ENCODE measurements around the gene SPINK4.

Gene SPINK4

GRCh38 chr9:33263131-33264002, 23.4 kb downstream of the SPINK4 start:
- Mint-ChIP-seq H3K4me1 (peaks cover 52% of the 10 kb centered on the region), H3K27me3 (no peaks in the 10 kb centered on the region), H3K9me3 (no peaks in the 10 kb centered on the region), H3K4me3 (peak overlapping the region; percentile 96), H3K27ac (peak overlapping the region; percentile 95), H3K36me3 (ENCODE audit: low read depth) (peaks cover 70% of the 10 kb centered on the region)
- DNase-seq (peak; percentile 19), ATAC-seq (no peak)

- H3K27me3 Mint-ChIP-seq, result no peaks in the 10 kb centered on the region
- no peaks in the 10 kb centered on the region for H3K9me3 Mint-ChIP-seq
- peaks cover 52% of the 10 kb centered on the region for H3K4me1 Mint-ChIP-seq
- peak overlapping the region; percentile 95 for H3K27ac Mint-ChIP-seq
- ATAC-seq, result peak; percentile 9
- H3K4me3 Mint-ChIP-seq, result peak overlapping the region; percentile 96
- H3K36me3 Mint-ChIP-seq (ENCODE audit: low read depth), result peaks cover 65% of the 10 kb centered on the region
- DNase-seq, result peak; percentile 57
Measured at GRCh38 chr9:33264003-33264472, 24.1 kb downstream of the SPINK4 start.

GRCh38 chr9:33264473-33265177, 24.7 kb downstream of the SPINK4 start, which contains the start of the genes BAG1 and CHMP5:
TSS of gene BAG1 (minus strand) at chr9:33264708.
TSS of gene CHMP5 (plus strand) at chr9:33265049. CDS start at chr9:33265079, 30 bp downstream.
- H3K4me1 Mint-ChIP-seq, result peaks cover 52% of the 10 kb centered on the region
- H3K27ac Mint-ChIP-seq, result peak within 1 kb of the TSS; percentile 95
- peaks cover 60% of the 10 kb centered on the region for H3K36me3 Mint-ChIP-seq (ENCODE audit: low read depth)
- ATAC-seq (peak; percentile 92), DNase-seq (peak; percentile 100)
- H3K4me3 Mint-ChIP-seq, result peak within 1 kb of the TSS; percentile 96
- H3K27me3 Mint-ChIP-seq, result no peaks in the 10 kb centered on the region
- H3K9me3 Mint-ChIP-seq, result no peaks in the 10 kb centered on the region

- no peak for DNase-seq
- Mint-ChIP-seq H3K4me3 (peak overlapping the region; percentile 96), H3K9me3 (no peaks in the 10 kb centered on the region), H3K36me3 (ENCODE audit: low read depth) (peaks cover 57% of the 10 kb centered on the region), H3K4me1 (peaks cover 48% of the 10 kb centered on the region), H3K27ac (peak overlapping the region; percentile 94), H3K27me3 (no peaks in the 10 kb centered on the region)
- no peak for ATAC-seq
Measured at GRCh38 chr9:33265211-33265865, 25.4 kb downstream of the SPINK4 start.

GRCh38 chr9:33267151-33267767, 27.3 kb downstream of the SPINK4 start:
- Mint-ChIP-seq H3K4me1 (peaks cover 35% of the 10 kb centered on the region), H3K27me3 (no peaks in the 10 kb centered on the region), H3K4me3 (no peak overlapping the region), H3K27ac (peak overlapping the region; percentile 94), H3K9me3 (no peaks in the 10 kb centered on the region), H3K36me3 (ENCODE audit: low read depth) (peaks cover 58% of the 10 kb centered on the region)
- no peak for DNase-seq
- ATAC-seq, result no peak

GRCh38 chr9:33270146-33270545, 30.2 kb downstream of the SPINK4 start:
- H3K27ac Mint-ChIP-seq, result no peak overlapping the region
- peaks cover 26% of the 10 kb centered on the region for H3K4me1 Mint-ChIP-seq
- no peak for DNase-seq
- no peaks in the 10 kb centered on the region for H3K27me3 Mint-ChIP-seq
- H3K4me3 Mint-ChIP-seq, result no peak overlapping the region
- no peaks in the 10 kb centered on the region for H3K9me3 Mint-ChIP-seq
- peaks cover 42% of the 10 kb centered on the region for H3K36me3 Mint-ChIP-seq (ENCODE audit: low read depth)
- no peak for ATAC-seq

GRCh38 chr9:33272061-33272460, 32.1 kb downstream of the SPINK4 start:
- Mint-ChIP-seq H3K9me3 (no peaks in the 10 kb centered on the region), H3K27me3 (no peaks in the 10 kb centered on the region), H3K27ac (no peak overlapping the region), H3K4me3 (no peak overlapping the region), H3K36me3 (ENCODE audit: low read depth) (peaks cover 44% of the 10 kb centered on the region), H3K4me1 (peaks cover 8% of the 10 kb centered on the region)
- ATAC-seq (no peak), DNase-seq (no peak)

- peaks cover 44% of the 10 kb centered on the region for H3K36me3 Mint-ChIP-seq (ENCODE audit: low read depth)
- peak overlapping the region; percentile 16 for H3K27ac Mint-ChIP-seq
- no peak overlapping the region for H3K4me3 Mint-ChIP-seq
- DNase-seq (no peak), ATAC-seq (no peak)
- no peaks in the 10 kb centered on the region for H3K27me3 Mint-ChIP-seq
- H3K4me1 Mint-ChIP-seq, result no peaks in the 10 kb centered on the region
- no peaks in the 10 kb centered on the region for H3K9me3 Mint-ChIP-seq
Measured at GRCh38 chr9:33273266-33273971, 33.5 kb downstream of the SPINK4 start.

- DNase-seq, result no peak
- Mint-ChIP-seq H3K9me3 (no peaks in the 10 kb centered on the region), H3K4me3 (no peak overlapping the region), H3K27me3 (no peaks in the 10 kb centered on the region), H3K36me3 (ENCODE audit: low read depth) (peaks cover 47% of the 10 kb centered on the region), H3K4me1 (no peaks in the 10 kb centered on the region), H3K27ac (no peak overlapping the region)
- no peak for ATAC-seq
Measured at GRCh38 chr9:33273972-33274328, 34.0 kb downstream of the SPINK4 start.

- Mint-ChIP-seq H3K4me1 (no peaks in the 10 kb centered on the region), H3K27me3 (no peaks in the 10 kb centered on the region), H3K4me3 (no peak overlapping the region), H3K27ac (no peak overlapping the region), H3K36me3 (ENCODE audit: low read depth) (peaks cover 31% of the 10 kb centered on the region), H3K9me3 (no peaks in the 10 kb centered on the region)
- DNase-seq (no peak), ATAC-seq (no peak)
Measured at GRCh38 chr9:33277484-33277883, 37.5 kb downstream of the SPINK4 start.

GRCh38 chr9:33285502-33285901, 45.5 kb downstream of the SPINK4 start:
- H3K4me1 Mint-ChIP-seq, result peaks cover 20% of the 10 kb centered on the region
- DNase-seq (no peak), ATAC-seq (no peak)
- peaks cover 3% of the 10 kb centered on the region for H3K27me3 Mint-ChIP-seq
- H3K9me3 Mint-ChIP-seq, result no peaks in the 10 kb centered on the region
- H3K36me3 Mint-ChIP-seq (ENCODE audit: low read depth), result peaks cover 8% of the 10 kb centered on the region
- H3K27ac Mint-ChIP-seq, result no peak overlapping the region
- H3K4me3 Mint-ChIP-seq, result no peak overlapping the region

GRCh38 chr9:33287087-33287490, 47.1 kb downstream of the SPINK4 start:
- H3K27me3 Mint-ChIP-seq, result peaks cover 3% of the 10 kb centered on the region
- no peak overlapping the region for H3K4me3 Mint-ChIP-seq
- H3K9me3 Mint-ChIP-seq, result no peaks in the 10 kb centered on the region
- peaks cover 36% of the 10 kb centered on the region for H3K4me1 Mint-ChIP-seq
- DNase-seq, result peak; percentile 39
- H3K36me3 Mint-ChIP-seq (ENCODE audit: low read depth), result peaks cover 15% of the 10 kb centered on the region
- no peak for ATAC-seq
- peak overlapping the region; percentile 68 for H3K27ac Mint-ChIP-seq

- Mint-ChIP-seq H3K4me1 (peaks cover 48% of the 10 kb centered on the region), H3K9me3 (no peaks in the 10 kb centered on the region), H3K4me3 (no peak overlapping the region), H3K27ac (peak overlapping the region; percentile 65), H3K36me3 (ENCODE audit: low read depth) (peaks cover 22% of the 10 kb centered on the region), H3K27me3 (peaks cover 3% of the 10 kb centered on the region)
- no peak for ATAC-seq
- DNase-seq, result no peak
Measured at GRCh38 chr9:33288235-33288634, 48.3 kb downstream of the SPINK4 start.

Data from activated naive CD8-positive, alpha-beta T cell treated with anti-CD3 and anti-CD28 coated beads, Interleukin-2, amount 50 U/mL, for 24 hours (primary cell).